Gastrocnemius medialis (tissue), 4 donors: ENCODE data around the gene ARHGEF17. TPM values are rescaled to one million over a fixed set of nuclear protein-coding genes. Genes with fewer than 3 reads are reported as not detected.
A peak's percentile ranks its signal among the peaks of the same experiment; 100 is the strongest.

Source experiments
- ATAC-seq, 2 donors: fragments of 150-250 bp; one replicate each; pipeline ENCODE4 v1.9.1; 2016
- DNase-seq, 2 donors: peaks; one replicate each; pipeline ENCODE4 v3.0.0-alpha.2; 2019
- H3K27ac ChIP-seq, 4 donors: fragments of 200-600 bp; sonication (generic); 1 replicate in 1 of 4; 2 replicates in 3 of 4; pipeline ENCODE4 v1.5.1; 2016 to 2018; ENCODE audit warnings: mild to moderate bottlenecking in 2 of 4, moderate library complexity in 1 of 4
- H3K27me3 ChIP-seq, 3 donors: fragments of 200-600 bp; sonication (generic) in 2 of 3; 1 replicate in 1 of 3; 2 replicates in 2 of 3; pipeline versions ENCODE4 v1.5.1 to v1.6.0; 2016 to 2019; ENCODE audit warnings: mild to moderate bottlenecking in 1 of 3, moderate library complexity in 1 of 3
- H3K36me3 ChIP-seq, 2 donors: fragments of 200-600 bp; sonication (generic) in 1 of 2; one replicate each; pipeline ENCODE4 v1.5.1; 2017 to 2018
- H3K4me1 ChIP-seq, 2 donors: fragments of 200-600 bp; sonication (generic) in 1 of 2; one replicate each; pipeline ENCODE4 v1.5.1; 2016 to 2017; ENCODE audit warnings: mild to moderate bottlenecking in 2 of 2
- H3K4me3 ChIP-seq, 4 donors: fragments of 200-600 bp; sonication (generic) in 3 of 4; 1 replicate in 1 of 4; 2 replicates in 3 of 4; pipeline ENCODE4 v1.5.1; 2016 to 2019; ENCODE audit warnings: mild to moderate bottlenecking in 2 of 4
- H3K9me3 ChIP-seq, 3 donors: fragments of 200-600 bp; sonication (generic) in 2 of 3; 1 replicate in 1 of 3; 2 replicates in 2 of 3; pipeline ENCODE4 v1.5.1; 2016 to 2019
- CTCF ChIP-seq, 5 experiments: fragments of 450-650 bp in 3 of 5; fragments of 200-600 bp in 2 of 5; sonication (generic) in 2 of 5; IDR thresholded peaks in 4 of 5; conservative IDR thresholded peaks in 1 of 5; 1 replicate in 4 of 5; 2 replicates in 1 of 5; pipeline ENCODE4 v1.5.1; 2016 to 2019; ENCODE audit warnings: antibody characterized with exemption in 5 of 5, mild to moderate bottlenecking in 3 of 5, moderate library complexity in 3 of 5
- POLR2A ChIP-seq, 2 donors: fragments of 450-650 bp; IDR thresholded peaks; one replicate each; pipeline ENCODE4 v1.6.1; 2017; ENCODE audit warnings: antibody characterized with exemption in 2 of 2, mild to moderate bottlenecking in 2 of 2, moderate library complexity in 2 of 2
- in situ Hi-C, 4 donors: fragments of 200-750 bp; cut with MboI; loops; one replicate each; pipeline versions ENCODE4 v1.15.0 to v1.8.0; 2017; ENCODE audit warnings: low sequenced_read_pairs in 4 of 4
- intact Hi-C: fragments of 100-400 bp; cut with DNase I; formaldehyde crosslinking; loops from one replicate; pipeline ENCODE4 v1.15.1; 2023; ENCODE audit warnings: low total_unique reads
- total RNA-seq, 4 donors: library from RNA; depleted of rRNA; stranded (reverse); fragments of >200 nt; gene quantifications; one replicate each; pipeline versions ENCODE4 v1.1.0 to v1.2.3, GENCODE V29; 2016

ARHGEF17 gene
- total RNA-seq, 4 donors from 2014 or later = 8.9 to 16.9 (median 13.9) TPM

GRCh38 chr11:73398132-73398526, 90.1 kb downstream of the ARHGEF17 start:
- no peaks in the 10 kb centered on the region for H3K9me3 ChIP-seq
- in situ Hi-C loops (no loop called here), intact Hi-C loops (no loop called here)
- peaks cover 18 to 32% of the 10 kb centered on the region in 2 donors for H3K4me1 ChIP-seq
- no peak overlapping the region for H3K4me3 ChIP-seq
- no peak for DNase-seq
- TF ChIP-seq POLR2A (IDR thresholded peaks at IDR 0.05) (no peak), CTCF (IDR thresholded peaks at IDR 0.05 in 4 of 5, conservative IDR thresholded peaks at IDR 0.05 in 1 of 5) (no peak)
- H3K27me3 ChIP-seq = no peaks in the 10 kb centered on the region
- peak overlapping the region in 2 of 4 donors; percentile 63 to 68 for H3K27ac ChIP-seq
- ATAC-seq = no peak
- peaks cover 0 to 16% of the 10 kb centered on the region in 2 donors for H3K36me3 ChIP-seq

- intact Hi-C loops = no loop called here
- peak overlapping the region; percentile 4 to 63 (median 26) for H3K27ac ChIP-seq
These were observed 90.6 kb downstream of the ARHGEF17 start for GRCh38 chr11:73398721-73399120.

GRCh38 chr11:73399159-73399590, 91.1 kb downstream of the ARHGEF17 start:
- intact Hi-C loops (no loop called here), in situ Hi-C loops (no loop called here)
- no peaks in the 10 kb centered on the region for H3K27me3 ChIP-seq
- H3K9me3 ChIP-seq = no peaks in the 10 kb centered on the region
- peak overlapping the region; percentile 4 to 63 (median 26) for H3K27ac ChIP-seq
- no peak overlapping the region for H3K4me3 ChIP-seq
- TF ChIP-seq CTCF (IDR thresholded peaks at IDR 0.05 in 4 of 5, conservative IDR thresholded peaks at IDR 0.05 in 1 of 5) (no peak), POLR2A (IDR thresholded peaks at IDR 0.05) (no peak)
- peaks cover 0 to 14% of the 10 kb centered on the region in 2 donors for H3K36me3 ChIP-seq
- ATAC-seq = no peak
- peaks cover 22 to 28% of the 10 kb centered on the region in 2 donors for H3K4me1 ChIP-seq
- DNase-seq = no peak

More at GRCh38 chr11:73398721-73399120, 90.6 kb downstream of the ARHGEF17 start:
- Histone ChIP-seq H3K27me3 (no peaks in the 10 kb centered on the region), H3K9me3 (no peaks in the 10 kb centered on the region), H3K36me3 (peaks cover 0 to 16% of the 10 kb centered on the region in 2 donors), H3K4me1 (peaks cover 20 to 27% of the 10 kb centered on the region in 2 donors), H3K4me3 (no peak overlapping the region)
- in situ Hi-C loops = no loop called here
- TF ChIP-seq CTCF (IDR thresholded peaks at IDR 0.05 in 4 of 5, conservative IDR thresholded peaks at IDR 0.05 in 1 of 5) (no peak), POLR2A (IDR thresholded peaks at IDR 0.05) (no peak)
- DNase-seq = no peak
- ATAC-seq = no peak

GRCh38 chr11:73399636-73400035, 91.6 kb downstream of the ARHGEF17 start:
- H3K9me3 ChIP-seq = no peaks in the 10 kb centered on the region
- no peaks in the 10 kb centered on the region for H3K27me3 ChIP-seq
- TF ChIP-seq POLR2A (IDR thresholded peaks at IDR 0.05) (no peak), CTCF (IDR thresholded peaks at IDR 0.05 in 4 of 5, conservative IDR thresholded peaks at IDR 0.05 in 1 of 5) (no peak)
- H3K4me1 ChIP-seq = peaks cover 22 to 33% of the 10 kb centered on the region in 2 donors
- in situ Hi-C loops (loop anchor here in 3 of 4 donors (10.0 kb wide), 1 partner anchor 255 kb away; no protein-coding TSS in a partner anchor), intact Hi-C loops (loop anchor here (5.0 kb wide), 1 partner anchor 263 kb away; no protein-coding TSS in a partner anchor)
- peak overlapping the region; percentile 4 to 63 (median 26) for H3K27ac ChIP-seq
- H3K4me3 ChIP-seq = no peak overlapping the region
- H3K36me3 ChIP-seq = peaks cover 0 to 10% of the 10 kb centered on the region in 2 donors
- no peak for ATAC-seq
- no peak for DNase-seq
